Central memory CD8-positive, alpha-beta T cell (primary cell): Measurements from ENCODE around the gene SDHAF2.
"Not testable (repeated sequence)": the region's sequence is repeated elsewhere in the genome, so short reads cannot be mapped to it uniquely, and the experiment has no call there.

ENCODE experiments used
- ATAC-seq: fragments of 150-1000 bp; cut with Tn5 transposase; replicated peaks from 2 replicates; pipeline ENCODE4 v1.10.0; 2022; ENCODE audit warnings: mild to moderate bottlenecking, moderate FRiP score, moderate number of reproducible peaks; ENCODE audit not compliant: poor library complexity, severe bottlenecking; ENCODE audit errors: extremely low read depth
- DNase-seq, 2 donors: peaks; one replicate each; pipeline ENCODE4 v3.0.0; 2021; ENCODE audit warnings: low spot score in 2 of 2
- H3K27ac Mint-ChIP-seq: one replicate; pipeline ENCODE4 v1.8.0; 2022; ENCODE audit warnings: low read depth, mild to moderate bottlenecking, moderate library complexity, mixed read lengths
- H3K27me3 Mint-ChIP-seq: one replicate; pipeline ENCODE4 v1.8.0; 2022; ENCODE audit warnings: mixed read lengths
- H3K36me3 Mint-ChIP-seq: one replicate; pipeline ENCODE4 v1.8.0; 2022; ENCODE audit warnings: mild to moderate bottlenecking, moderate library complexity, mixed read lengths; ENCODE audit not compliant: insufficient read depth
- H3K4me1 Mint-ChIP-seq: one replicate; pipeline ENCODE4 v1.8.0; 2022; ENCODE audit warnings: mixed read lengths
- H3K4me3 Mint-ChIP-seq: one replicate; pipeline ENCODE4 v1.8.0; 2022; ENCODE audit warnings: mild to moderate bottlenecking, moderate library complexity, mixed read lengths
- H3K9me3 Mint-ChIP-seq: one replicate; pipeline ENCODE4 v1.8.0; 2022; ENCODE audit warnings: mixed read lengths

SDHAF2 gene

GRCh38 chr11:61406991-61407728 is 22.8 kb upstream of the SDHAF2 start:
- Mint-ChIP-seq H3K4me1 (no peaks in the 10 kb centered on the region), H3K27ac (no peak overlapping the region), H3K27me3 (no peaks in the 10 kb centered on the region), H3K9me3 (no peaks in the 10 kb centered on the region), H3K36me3 (peaks cover 72% of the 10 kb centered on the region), H3K4me3 (no peak overlapping the region)
- DNase-seq (no peak), ATAC-seq (no peak)

GRCh38 chr11:61411589-61411988 is 18.3 kb upstream of the SDHAF2 start:
- no peak overlapping the region for H3K27ac Mint-ChIP-seq

GRCh38 chr11:61413496-61413895 is 16.4 kb upstream of the SDHAF2 start:
- no peaks in the 10 kb centered on the region for H3K9me3 Mint-ChIP-seq
- no peak overlapping the region for H3K27ac Mint-ChIP-seq
- peaks cover 83% of the 10 kb centered on the region for H3K36me3 Mint-ChIP-seq

More at GRCh38 chr11:61411589-61411988, 18.3 kb upstream of the SDHAF2 start:
- peaks cover 83% of the 10 kb centered on the region for H3K36me3 Mint-ChIP-seq
- DNase-seq, result no peak
- peaks cover 5% of the 10 kb centered on the region for H3K4me1 Mint-ChIP-seq
- no peaks in the 10 kb centered on the region for H3K9me3 Mint-ChIP-seq
- no peak overlapping the region for H3K4me3 Mint-ChIP-seq
- no peaks in the 10 kb centered on the region for H3K27me3 Mint-ChIP-seq
- ATAC-seq, result no peak

GRCh38 chr11:61414547-61414946 is 15.4 kb upstream of the SDHAF2 start:
- peaks cover 21% of the 10 kb centered on the region for H3K4me1 Mint-ChIP-seq
- peaks cover 85% of the 10 kb centered on the region for H3K36me3 Mint-ChIP-seq
- H3K9me3 Mint-ChIP-seq, result no peaks in the 10 kb centered on the region
- ATAC-seq (no peak), DNase-seq (no peak)
- H3K27ac Mint-ChIP-seq, result no peak overlapping the region
- no peak overlapping the region for H3K4me3 Mint-ChIP-seq
- no peaks in the 10 kb centered on the region for H3K27me3 Mint-ChIP-seq

More at GRCh38 chr11:61413496-61413895, 16.4 kb upstream of the SDHAF2 start:
- Mint-ChIP-seq H3K4me1 (peaks cover 21% of the 10 kb centered on the region), H3K4me3 (no peak overlapping the region), H3K27me3 (no peaks in the 10 kb centered on the region)
- ATAC-seq, result no peak
- no peak for DNase-seq

GRCh38 chr11:61415381-61415780 is 14.5 kb upstream of the SDHAF2 start:
- no peaks in the 10 kb centered on the region for H3K27me3 Mint-ChIP-seq
- DNase-seq (no peak), ATAC-seq (no peak)
- peaks cover 25% of the 10 kb centered on the region for H3K4me1 Mint-ChIP-seq
- peak overlapping the region; percentile 48 for H3K27ac Mint-ChIP-seq
- H3K36me3 Mint-ChIP-seq, result peaks cover 88% of the 10 kb centered on the region
- no peak overlapping the region for H3K4me3 Mint-ChIP-seq
- no peaks in the 10 kb centered on the region for H3K9me3 Mint-ChIP-seq

GRCh38 chr11:61416941-61417340 is 13.0 kb upstream of the SDHAF2 start:
- H3K4me3 Mint-ChIP-seq, result no peak overlapping the region
- ATAC-seq (no peak), DNase-seq (no peak)
- peaks cover 39% of the 10 kb centered on the region for H3K4me1 Mint-ChIP-seq
- peaks cover 90% of the 10 kb centered on the region for H3K36me3 Mint-ChIP-seq
- H3K27me3 Mint-ChIP-seq, result no peaks in the 10 kb centered on the region
- no peaks in the 10 kb centered on the region for H3K9me3 Mint-ChIP-seq
- H3K27ac Mint-ChIP-seq, result no peak overlapping the region

GRCh38 chr11:61417670-61418069 is 12.3 kb upstream of the SDHAF2 start:
- Mint-ChIP-seq H3K36me3 (peaks cover 90% of the 10 kb centered on the region), H3K27ac (no peak overlapping the region)
- no peak for ATAC-seq

GRCh38 chr11:61418136-61418535 is 11.8 kb upstream of the SDHAF2 start:
- Mint-ChIP-seq H3K9me3 (no peaks in the 10 kb centered on the region), H3K27ac (no peak overlapping the region), H3K36me3 (peaks cover 90% of the 10 kb centered on the region), H3K27me3 (no peaks in the 10 kb centered on the region), H3K4me1 (peaks cover 39% of the 10 kb centered on the region), H3K4me3 (no peak overlapping the region)
- ATAC-seq (no peak), DNase-seq (no peak)

More at GRCh38 chr11:61417670-61418069, 12.3 kb upstream of the SDHAF2 start:
- peaks cover 39% of the 10 kb centered on the region for H3K4me1 Mint-ChIP-seq
- no peaks in the 10 kb centered on the region for H3K27me3 Mint-ChIP-seq
- DNase-seq, result no peak
- H3K9me3 Mint-ChIP-seq, result no peaks in the 10 kb centered on the region
- H3K4me3 Mint-ChIP-seq, result no peak overlapping the region

- no peaks in the 10 kb centered on the region for H3K27me3 Mint-ChIP-seq
- DNase-seq (no peak), ATAC-seq (no peak)
- peaks cover 35% of the 10 kb centered on the region for H3K4me1 Mint-ChIP-seq
- peaks cover 88% of the 10 kb centered on the region for H3K36me3 Mint-ChIP-seq
- no peaks in the 10 kb centered on the region for H3K9me3 Mint-ChIP-seq
- no peak overlapping the region for H3K4me3 Mint-ChIP-seq
- no peak overlapping the region for H3K27ac Mint-ChIP-seq
Measured at GRCh38 chr11:61422226-61422625, 7.7 kb upstream of the SDHAF2 start.

GRCh38 chr11:61425367-61426131 is 4.4 kb upstream of the SDHAF2 start:
- no peak overlapping the region for H3K4me3 Mint-ChIP-seq
- DNase-seq (no peak), ATAC-seq (no peak)
- H3K27me3 Mint-ChIP-seq, result no peaks in the 10 kb centered on the region
- H3K36me3 Mint-ChIP-seq, result peaks cover 83% of the 10 kb centered on the region
- H3K9me3 Mint-ChIP-seq, result no peaks in the 10 kb centered on the region
- peaks cover 43% of the 10 kb centered on the region for H3K4me1 Mint-ChIP-seq
- peak overlapping the region; percentile 9 for H3K27ac Mint-ChIP-seq

- Mint-ChIP-seq H3K27ac (peak overlapping the region; percentile 100), H3K27me3 (no peaks in the 10 kb centered on the region), H3K9me3 (no peaks in the 10 kb centered on the region), H3K4me1 (peaks cover 50% of the 10 kb centered on the region), H3K4me3 (peak overlapping the region; percentile 97), H3K36me3 (peaks cover 62% of the 10 kb centered on the region)
- DNase-seq (peak; percentile 58 to 69), ATAC-seq (peak; percentile 47)
Measured at GRCh38 chr11:61429346-61429690, 606 bp upstream of the SDHAF2 start.

GRCh38 chr11:61430839-61431238 is 915 bp downstream of the SDHAF2 start:
- H3K4me3 Mint-ChIP-seq, result peak overlapping the region; percentile 97
- H3K36me3 Mint-ChIP-seq, result peaks cover 56% of the 10 kb centered on the region
- not testable (repeated sequence) for ATAC-seq, DNase-seq, H3K9me3 Mint-ChIP-seq, H3K27me3 Mint-ChIP-seq
- peaks cover 53% of the 10 kb centered on the region for H3K4me1 Mint-ChIP-seq
- H3K27ac Mint-ChIP-seq, result peak overlapping the region; percentile 100

- Mint-ChIP-seq H3K4me1 (peaks cover 23% of the 10 kb centered on the region), H3K9me3 (no peaks in the 10 kb centered on the region), H3K36me3 (peaks cover 58% of the 10 kb centered on the region), H3K27me3 (no peaks in the 10 kb centered on the region), H3K4me3 (no peak overlapping the region), H3K27ac (no peak overlapping the region)
- ATAC-seq, result no peak
- DNase-seq, result no peak
Measured at GRCh38 chr11:61437496-61437895, 7.6 kb downstream of the SDHAF2 start.
